ENCODE results near the gene MTX1.
"Not testable (repeated sequence)": the region's sequence is repeated elsewhere in the genome, so short reads cannot be mapped to it uniquely, and the experiment has no call there.

The MTX1 gene

DNA sequence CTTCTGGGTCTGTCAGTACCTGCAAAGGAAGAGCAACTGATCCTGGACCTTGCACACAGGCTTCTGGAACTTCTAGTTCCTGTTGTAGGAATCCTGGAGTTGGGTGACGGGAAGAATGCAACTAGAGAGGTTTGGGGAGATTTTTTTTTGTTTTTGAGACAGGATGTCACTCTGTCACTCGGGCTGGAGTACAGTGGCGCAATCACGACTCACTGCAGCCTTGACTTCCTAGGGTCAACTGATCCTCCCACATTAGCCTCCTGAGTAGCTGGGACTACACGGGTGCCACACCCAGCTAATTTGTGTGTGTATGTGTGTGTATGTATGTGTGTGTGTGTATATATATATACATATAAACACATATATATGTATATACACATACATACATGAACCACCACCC, 28.0 kb downstream of the MTX1 start:
- no peak for DNase-seq (ENCODE audit: low read depth)

DNA sequence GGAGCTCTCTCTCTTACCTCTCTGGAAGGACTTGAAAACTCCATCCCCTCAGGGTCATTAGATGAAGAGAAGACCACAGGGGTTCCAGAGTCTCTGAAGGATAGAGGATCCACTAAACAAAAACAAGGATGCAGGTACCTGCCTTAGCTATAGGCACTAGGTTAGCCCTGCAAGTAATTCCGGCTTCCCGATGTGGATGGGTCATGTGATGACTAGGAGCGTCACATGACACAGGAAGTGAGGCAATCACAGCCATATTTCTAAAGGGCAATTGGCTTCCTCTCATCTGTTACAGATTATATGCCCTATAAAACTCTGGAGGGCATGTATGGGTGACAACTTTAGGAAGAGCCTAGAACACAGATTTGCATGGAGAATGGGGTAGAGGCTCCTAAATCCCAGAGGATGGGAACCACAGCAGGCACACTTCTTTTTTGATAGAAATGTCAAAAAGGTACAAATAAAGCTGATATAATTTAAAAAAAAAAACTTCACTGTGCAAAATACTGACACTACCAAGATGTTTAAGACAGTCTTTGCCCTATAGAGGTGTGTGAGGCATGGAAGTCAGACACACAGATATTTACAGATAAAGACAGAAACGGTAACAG, 32.7 kb downstream of the MTX1 start:
- peak; percentile 50 for DNase-seq (ENCODE audit: low read depth)

DNA sequence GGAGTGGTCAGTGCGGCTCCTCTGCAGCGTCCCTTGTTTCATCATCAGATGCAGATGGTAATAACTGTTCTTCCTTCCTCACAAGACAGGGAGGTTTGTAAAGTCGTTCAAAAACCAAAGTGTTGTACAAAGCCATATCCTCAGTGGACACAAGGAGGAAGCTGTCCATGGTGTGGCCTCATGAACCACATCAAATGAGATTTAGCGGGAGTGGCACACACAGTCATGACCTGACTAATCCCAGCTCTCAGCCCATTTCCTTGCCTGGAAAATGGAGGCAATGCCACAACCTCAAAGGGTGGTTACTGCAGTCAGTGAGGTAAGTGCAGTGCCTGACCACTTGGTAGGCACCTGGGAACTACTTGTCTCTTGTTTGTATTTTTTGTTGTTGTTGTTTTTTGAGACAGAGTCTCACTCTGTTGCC, 33.4 kb downstream of the MTX1 start:
- DNase-seq (ENCODE audit: low read depth), result no peak

DNA sequence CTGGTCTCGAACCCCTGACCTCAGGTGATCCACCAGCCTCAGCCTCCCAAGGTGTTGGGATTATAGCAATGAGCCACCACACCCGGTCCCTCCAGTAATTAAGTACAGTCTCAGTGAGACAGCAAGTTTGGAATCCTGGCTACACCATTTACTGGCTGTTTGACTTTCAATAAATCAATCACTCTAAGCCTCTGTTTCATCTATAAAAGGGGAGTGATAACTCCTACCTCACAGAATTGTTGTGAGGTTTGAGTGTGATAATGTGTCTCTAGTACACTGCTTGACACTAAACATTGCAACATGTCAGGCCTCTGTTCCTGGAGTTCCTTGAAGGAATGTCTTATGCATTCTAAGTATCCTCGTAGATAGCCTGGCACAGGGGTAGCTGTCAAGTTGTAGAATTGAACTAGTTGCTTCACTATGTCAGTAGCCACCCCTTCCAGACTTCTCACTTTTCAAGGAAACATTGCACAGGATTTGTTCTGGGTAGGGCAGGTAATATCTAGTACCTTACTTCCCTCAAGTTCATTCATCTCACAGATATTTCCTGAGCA, 34.4 kb downstream of the MTX1 start:
- no peak for DNase-seq (ENCODE audit: low read depth)

DNA sequence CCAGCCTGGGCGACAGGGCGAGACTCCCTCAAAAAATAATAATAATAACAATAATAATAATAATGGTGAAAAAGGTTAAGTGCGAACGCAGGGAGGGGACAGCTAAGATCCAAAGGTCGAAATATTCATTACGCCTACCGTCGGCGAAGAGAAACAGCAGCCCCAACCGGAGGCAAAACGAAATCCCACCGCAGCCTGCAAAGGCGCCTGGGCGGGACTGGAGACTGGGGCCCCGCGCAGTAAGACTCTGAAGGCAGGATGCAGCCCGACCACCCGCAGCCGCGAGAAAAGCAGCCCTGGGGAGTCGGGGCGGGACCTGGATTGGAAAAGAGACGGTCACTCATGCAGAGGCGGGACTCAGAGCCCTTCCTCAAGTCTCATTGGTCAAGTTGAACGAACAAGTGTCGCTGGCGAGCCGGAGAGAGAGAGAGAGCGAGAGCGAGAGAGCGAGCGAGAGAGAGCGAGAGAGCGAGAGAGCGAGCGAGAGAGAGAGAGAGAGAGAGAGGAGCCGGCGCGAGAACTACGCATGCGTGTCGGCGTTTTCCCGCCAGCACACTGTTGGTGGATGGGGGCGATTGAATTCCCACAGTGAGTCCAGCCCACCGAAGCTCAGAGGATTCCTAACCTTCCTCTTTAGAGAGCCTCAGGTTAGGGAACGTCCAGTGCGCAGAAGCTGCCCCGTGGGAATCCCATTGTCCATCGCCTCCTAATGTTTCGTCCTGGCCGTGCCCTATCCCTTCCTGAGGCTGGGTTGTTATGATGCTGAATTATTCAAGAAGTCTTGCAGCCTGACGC, 36.1 kb downstream of the MTX1 start:
- peak; percentile 88 for DNase-seq (ENCODE audit: low read depth)

DNA sequence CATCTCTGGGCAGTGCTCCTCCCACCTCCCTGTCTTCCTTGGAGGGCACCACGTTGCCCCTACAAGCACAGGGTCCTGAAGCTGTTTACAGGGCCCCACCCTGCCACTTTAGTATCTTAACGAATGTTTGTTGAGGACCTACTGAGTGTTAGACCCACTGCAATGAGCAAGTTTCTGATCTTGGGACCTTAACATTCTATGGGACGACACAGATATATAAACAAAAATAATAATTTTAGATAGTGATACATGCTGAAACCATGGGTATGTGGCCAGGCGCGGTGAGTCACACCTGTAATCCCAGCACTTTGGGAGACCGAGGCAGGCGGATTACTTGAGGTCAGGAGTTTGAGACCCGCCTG, 36.6 kb downstream of the MTX1 start:
- DNase-seq (ENCODE audit: low read depth), result no peak

DNA sequence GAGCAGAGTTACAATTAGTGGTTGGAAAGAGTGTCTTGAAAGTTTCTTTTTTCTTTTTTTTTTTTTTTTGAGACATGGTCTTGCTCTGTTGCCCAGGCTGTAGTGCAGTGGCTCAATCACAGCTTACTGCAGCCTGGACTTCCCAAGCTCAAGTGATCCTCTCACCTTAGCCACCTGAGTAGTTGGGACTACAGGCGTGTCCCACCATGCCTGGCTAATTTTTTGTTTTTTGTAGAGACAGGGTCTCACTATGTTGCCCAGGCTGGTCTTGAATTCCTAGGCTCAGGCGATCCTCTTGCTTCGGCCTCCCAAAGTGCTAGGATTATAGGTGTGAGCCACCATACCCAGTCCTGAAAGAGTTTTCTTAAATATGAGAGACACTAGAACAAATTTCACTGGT, 38.3 kb downstream of the MTX1 start:
- not testable (repeated sequence) for DNase-seq (ENCODE audit: low read depth)

DNA sequence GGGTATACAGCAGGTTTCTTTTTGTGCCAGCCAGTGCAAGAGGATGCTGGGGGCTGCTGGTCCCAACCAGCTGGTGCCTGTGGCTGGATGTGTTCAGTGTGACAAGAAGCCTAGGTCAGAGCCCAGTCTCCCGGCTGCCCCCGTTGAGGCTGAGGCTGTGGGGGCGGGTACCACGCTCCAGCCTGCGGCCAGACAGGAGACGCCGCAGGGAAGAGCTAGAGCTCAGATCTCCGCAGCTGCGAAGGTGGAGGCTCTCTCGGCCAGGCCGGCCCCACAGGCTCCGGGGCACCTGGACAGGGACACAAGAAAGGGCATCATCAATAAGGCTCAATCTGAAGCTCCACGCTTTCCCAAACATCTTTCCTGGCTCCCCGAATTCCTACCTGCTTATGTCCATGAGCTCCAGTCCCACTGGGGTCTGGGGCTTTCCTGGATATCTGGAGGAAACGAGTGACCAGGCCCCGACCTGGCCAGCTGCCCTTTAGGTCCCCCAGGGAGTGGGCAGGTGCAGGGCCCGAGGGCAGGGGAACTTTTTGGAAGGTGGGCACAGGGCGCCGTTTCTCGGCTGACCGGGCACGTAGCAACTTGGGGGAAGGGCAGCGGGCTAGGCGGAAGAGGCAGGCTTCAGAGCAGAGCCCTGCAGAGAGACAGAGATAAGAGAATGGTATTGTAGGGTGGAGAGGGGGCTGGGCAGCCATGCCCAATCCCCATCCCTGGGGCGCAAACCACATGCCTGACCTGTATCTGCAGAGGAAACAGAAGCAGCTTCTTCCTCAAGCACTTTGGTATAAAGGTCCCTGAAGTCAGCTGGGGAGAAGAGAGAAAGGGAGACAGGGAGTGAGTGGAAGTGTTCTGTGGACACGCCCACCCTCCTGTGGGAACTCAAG, 39.4 kb downstream of the MTX1 start:
- DNase-seq (ENCODE audit: low read depth), result no peak

DNA sequence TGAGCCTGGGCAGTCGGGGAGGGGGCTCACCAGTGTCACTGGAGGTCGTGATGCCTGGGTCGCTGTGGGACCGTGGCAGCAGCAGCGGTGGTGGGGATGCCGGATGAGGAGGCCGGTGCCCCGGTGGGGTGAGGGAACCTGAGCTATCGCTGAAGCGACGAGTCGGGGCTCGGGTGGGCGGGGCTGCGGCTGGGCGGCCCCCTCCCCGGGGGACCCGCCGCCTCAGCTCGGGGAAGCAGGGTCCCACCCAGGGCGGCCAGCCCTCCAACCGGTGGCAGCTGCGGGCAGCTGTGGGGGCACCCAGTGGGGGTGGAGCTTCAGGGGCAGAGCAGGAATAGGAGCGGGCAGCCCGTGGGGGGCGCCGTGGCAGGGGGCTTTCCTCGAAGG, 41.7 kb downstream of the MTX1 start:
- DNase-seq (ENCODE audit: low read depth), result no peak

DNA sequence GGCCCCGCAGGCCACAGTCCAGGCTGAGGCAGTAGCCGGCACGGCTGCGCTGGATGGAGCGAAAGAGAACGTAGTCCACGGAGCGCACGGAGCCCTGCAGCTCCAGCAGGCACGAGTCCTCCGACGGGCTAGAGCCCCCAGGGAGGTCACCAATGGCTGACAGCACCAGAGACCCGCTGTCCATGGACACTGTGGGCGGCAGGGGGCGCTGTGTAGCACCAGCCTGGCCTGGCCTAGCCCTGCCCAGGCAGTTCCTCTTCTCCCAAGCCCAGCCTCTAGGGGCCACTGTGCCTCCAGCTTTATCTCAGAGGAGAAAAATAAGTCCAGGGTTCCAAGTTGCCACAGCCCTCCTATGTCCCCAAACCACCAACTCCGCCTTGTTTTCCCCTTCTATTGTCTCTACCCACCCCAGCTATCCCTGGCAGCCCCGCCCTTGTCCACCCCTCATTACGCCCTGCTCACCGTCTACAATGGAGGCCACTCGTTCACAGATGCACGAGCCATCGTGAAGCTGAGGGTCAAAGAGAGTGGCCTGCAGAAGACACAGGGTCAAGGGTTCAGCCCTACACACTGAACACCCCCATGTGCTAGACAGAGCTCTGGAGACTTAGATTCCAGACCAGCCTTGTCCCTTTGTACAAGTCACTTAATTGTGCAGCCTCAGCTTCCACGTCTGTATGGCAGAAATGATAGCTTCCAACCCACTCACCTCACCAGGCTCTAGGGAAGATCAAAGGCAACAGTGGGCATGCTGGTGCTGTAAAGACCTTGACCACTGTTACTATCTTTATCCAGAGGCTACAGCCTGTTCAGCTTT, 42.3 kb downstream of the MTX1 start:
- peak; percentile 97 for DNase-seq (ENCODE audit: low read depth)

DNA sequence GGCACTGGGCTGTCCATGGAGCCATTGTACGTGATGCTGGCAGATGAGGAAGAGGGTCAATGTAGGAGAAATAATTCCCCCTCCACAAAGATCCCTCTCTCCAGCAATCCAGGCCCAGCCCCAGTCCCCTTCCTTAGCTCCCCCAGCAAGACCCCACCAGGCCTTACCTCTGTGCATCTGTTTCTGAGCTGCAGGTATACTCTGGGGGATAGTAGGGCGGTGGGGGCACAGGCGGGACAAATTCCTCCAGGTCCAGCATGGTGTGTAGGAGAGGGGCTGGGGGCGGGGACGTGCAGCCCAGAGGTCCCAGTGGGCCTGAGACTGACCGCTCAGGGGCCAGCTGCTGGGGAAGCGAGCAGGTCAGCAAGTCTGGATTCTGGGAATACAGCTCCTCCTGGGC, 43.1 kb downstream of the MTX1 start:
- DNase-seq (ENCODE audit: low read depth), result no peak

DNA sequence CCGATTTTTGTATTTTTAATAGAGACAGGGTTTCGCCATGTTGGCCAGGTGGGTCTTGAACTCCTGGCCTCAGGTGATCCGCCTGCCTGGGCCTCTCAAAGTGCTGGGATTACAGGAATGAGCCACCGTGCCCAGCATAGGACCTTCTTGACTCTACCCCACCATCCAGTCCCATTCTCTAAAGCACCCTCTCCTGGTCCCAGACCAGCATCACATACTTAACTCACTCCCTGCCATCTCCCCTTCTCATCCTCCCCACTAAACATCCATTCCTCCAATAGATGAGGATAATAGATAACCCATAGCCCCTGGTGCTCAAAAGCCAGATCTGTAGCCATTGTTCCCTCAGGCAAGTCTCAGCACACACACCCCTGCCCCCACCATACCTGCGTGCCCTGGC, 44.7 kb downstream of the MTX1 start:
- DNase-seq (ENCODE audit: low read depth), result no peak

DNA sequence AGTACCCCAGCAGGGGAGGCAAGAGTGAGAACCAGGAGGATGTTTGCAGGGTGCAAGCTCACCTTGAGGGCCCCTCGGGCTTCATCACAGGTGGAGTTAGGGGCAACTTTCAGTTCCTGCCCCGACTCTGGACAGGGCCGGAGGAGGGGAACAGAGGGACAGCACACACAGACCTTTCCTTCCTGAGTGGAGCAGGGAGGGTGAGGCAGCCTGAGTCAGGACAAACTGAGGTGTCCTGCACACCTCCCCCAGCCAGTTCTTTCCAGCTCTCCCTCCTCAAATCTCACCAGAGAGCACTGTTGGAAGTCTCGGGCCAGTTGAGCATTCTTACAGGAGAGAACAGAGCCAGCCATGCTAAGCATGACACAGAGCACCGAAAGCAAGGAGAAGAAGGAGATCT, 45.3 kb downstream of the MTX1 start:
- DNase-seq (ENCODE audit: low read depth), result no peak

DNA sequence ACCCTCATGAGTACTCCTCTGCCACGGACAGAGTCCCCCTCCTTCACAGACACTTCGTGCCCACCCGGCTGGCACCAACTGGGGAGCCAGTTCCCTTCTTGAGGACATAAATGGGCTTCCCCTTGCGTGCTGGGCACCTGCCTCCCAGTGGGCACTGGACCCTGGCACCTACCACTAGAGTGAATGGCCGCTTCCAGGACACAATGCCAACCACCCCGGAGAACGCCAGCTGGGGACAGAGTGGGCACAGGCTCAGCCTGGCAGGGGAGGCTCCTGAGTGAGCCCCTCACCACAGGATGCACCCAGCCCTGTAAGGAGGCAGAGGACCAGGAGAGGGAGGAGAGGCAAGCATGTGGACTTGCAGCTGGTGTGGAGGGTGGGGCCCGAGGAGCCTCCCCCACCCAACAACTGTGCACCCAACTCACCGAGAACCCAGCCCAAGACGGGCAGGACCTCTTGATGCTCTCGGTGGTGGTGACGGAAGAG, 45.8 kb downstream of the MTX1 start:
- DNase-seq (ENCODE audit: low read depth), result no peak

DNA sequence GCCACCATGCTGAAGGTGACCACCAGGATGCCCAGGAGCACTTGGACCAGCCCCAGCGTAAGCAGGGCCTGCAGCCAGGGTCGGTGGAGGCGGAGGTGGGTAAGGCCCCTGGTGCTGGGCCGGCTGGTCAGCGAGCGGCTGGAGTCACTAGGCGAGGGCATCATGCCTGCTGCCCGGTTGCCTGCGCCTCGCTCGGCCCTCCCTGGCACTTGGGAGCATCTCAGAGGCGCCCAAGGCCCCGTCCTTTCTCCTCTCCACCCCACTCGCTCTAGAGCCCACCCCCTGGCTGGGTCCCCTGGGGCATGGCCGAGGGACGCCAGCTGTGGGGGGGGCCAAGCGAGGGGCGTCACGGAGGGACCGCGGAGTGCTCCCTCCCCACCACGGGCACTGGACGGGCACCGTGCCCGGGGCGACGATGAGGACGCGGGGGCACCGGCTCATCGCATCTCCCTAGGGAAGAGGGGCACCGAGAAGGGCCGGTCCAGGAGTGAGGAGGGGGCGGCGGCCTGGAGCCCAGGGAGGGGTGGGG, 46.3 kb downstream of the MTX1 start:
- DNase-seq (ENCODE audit: low read depth), result no peak

DNA sequence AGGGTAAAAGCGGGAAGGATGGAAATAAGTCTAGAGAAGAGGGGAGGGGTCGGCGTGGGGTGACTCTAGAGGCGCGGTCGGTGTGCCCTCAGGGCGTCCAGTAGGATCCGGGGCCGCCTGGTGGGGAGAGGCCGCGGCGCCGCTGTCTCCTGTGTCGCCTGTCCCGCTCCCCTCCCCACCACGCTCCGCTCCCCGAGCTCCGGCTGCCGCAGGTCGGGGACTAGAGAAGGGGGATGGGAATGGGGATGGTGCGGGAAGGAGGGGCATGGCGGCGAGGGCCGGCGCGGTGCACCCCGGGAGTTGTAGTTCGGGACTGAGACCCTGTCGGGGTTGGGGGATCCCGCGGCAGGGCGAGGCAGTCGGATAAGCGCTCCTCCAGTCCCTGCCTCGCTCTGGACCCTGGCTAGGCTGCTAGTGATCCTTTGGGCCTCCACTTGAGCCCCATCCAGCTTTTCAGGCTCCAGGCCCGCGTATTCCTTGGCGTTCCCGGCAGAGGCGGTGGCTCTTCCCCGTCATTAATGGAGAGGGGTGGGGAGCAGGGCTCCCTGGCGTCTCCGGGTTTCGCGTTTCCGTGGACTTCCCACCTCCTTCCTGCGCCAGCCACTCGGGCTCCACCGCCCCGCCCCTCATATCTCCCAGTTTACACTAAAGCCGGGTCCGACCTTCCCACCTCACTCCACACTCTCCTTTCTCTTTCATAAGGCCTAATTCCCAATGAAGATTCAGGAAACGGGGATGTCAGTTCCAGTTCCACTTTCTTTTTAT, 46.9 kb downstream of the MTX1 start, which contains the start of gene ENTREP3:
ENTREP3 (minus strand) TSS at position 241 of the 765 bp plus-strand sequence. CDS start 606 bp downstream, outside the sequence.
- DNase-seq (ENCODE audit: low read depth), result peak; percentile 56

DNA sequence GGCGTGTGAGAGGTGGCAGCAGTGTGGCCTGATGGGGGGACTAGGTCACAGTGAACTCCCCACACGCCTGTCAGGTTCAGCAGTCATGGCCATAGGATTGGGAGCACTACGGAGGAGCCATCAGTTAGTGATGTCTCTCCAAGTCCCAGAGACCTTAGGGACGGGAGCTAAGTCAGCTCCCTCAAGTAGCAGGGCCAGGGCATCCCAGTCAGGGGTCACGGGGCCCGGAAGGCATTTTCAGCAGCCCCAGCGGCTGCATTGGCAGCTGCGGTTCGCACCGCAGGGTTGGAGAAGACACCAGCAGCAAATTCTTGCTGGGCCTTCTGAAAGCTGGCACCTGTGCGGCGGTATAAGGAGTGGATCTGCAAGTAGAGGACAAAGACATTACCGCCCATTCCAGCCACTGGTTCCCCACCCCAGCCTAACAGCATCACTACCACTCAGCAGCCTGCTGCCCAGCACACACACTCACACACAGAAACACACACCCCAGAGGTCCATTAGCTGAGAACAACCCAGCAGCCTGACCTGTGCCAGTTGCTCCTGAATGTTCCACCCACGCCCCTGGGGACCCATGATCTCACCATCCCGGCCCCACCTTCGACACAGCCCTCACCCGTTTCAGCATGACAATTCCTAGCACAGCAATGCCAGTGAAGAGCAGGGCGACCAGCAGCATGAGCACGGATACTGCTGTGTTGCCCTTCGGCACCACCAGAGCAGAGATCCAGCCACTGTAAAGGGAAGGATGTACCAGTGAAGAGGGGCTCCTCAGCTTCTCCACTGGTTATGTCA, 47.8 kb downstream of the MTX1 start:
- DNase-seq (ENCODE audit: low read depth), result no peak

DNA sequence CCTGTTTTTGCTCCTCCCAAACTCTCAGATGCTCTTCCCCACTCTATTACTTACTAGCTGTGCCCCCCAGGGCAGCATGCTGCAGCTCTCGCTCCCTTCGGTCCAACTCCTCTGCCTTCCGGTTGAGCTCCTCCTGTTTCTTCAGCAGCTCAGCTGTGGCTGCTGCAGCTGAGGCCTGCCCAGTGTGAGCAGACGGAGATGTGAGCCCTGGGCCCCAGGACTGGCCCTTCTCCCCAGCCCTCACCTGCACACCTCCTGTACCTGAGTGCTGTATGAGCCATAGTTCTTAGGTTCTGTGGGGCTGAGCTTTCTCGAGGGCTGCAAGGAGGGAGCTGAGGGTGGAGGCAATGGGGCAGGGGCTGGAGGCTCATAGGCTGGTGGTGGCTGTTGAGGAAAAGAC, 51.8 kb downstream of the MTX1 start:
- no peak for DNase-seq (ENCODE audit: low read depth)

DNA sequence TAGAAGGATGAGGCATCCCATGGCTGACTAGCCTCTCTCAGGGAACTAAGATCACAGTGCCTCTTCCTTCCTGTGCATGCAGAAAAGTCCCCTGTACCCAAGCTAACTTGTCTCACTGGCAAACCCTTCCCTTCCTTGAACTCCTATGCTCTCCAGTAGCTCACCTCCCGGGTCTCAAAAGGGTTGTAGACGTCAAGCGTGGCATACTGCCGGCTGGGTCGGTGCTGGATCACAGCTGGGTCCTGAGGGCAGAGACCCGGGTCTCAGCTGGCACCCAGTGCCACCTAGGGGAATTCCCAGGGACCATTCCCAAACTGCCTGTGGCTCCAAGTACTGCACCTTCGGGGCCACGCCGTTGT, 53.0 kb downstream of the MTX1 start:
- DNase-seq (ENCODE audit: low read depth), result no peak
